ENCODE measurements around the gene ARMH3. TPM values are rescaled to one million over a fixed set of nuclear protein-coding genes. Genes with fewer than 3 reads are reported as not detected.

ARMH3 gene
- total and polyA plus RNA-seq, 10 of the 15 experiments (the other 5 are each of a cell fraction or from before 2014, with no cell fraction given): 13.0 to 33.0 (median 16.4) TPM

- no peak for DNase-seq (ENCODE audit: low read depth, low spot score)
- H3K4me3 ChIP-seq: no peak overlapping the region
- no peak overlapping the region; the same call in 1 of the 2 replicates for H3K9ac ChIP-seq (ENCODE audit: control insufficient read depth, insufficient read depth, low read length)
- peaks cover 0 to 9% of the 10 kb centered on the region in 2 experiments; a peak in 2 of 4 replicates for H3K36me3 ChIP-seq (ENCODE audit: control insufficient read depth in 2 of 2, insufficient read depth in 2 of 2, low read length in 1 of 2)
- POLR2A ChIA-PET: interaction anchor here (0.6 to 7.4 kb wide), 6 partner anchors 8 to 65 kb away, joined by 3 to 67 read pairs (median 4); no protein-coding TSS in a partner anchor
- RAD21 ChIA-PET (ENCODE audit: unreplicated experiment): interaction anchor here (1.2 to 7.7 kb wide), 6 partner anchors 19 to 127 kb away, joined by 3 to 60 read pairs (median 6); no protein-coding TSS in a partner anchor
- CTCF ChIA-PET: interaction anchor here (0.8 to 8.3 kb wide), 7 partner anchors 9 to 127 kb away, joined by 3 to 73 read pairs (median 4); no protein-coding TSS in a partner anchor
- WGBS (ENCODE audit: insufficient coverage, insufficient replicate concordance, low lambda C conversion rate, missing lambda C conversion rate): 46% methylated on average over 2 of the region's 2 CpGs
- H3K4me1 ChIP-seq (ENCODE audit: control insufficient read depth, insufficient read depth, low read length): peaks cover 64% of the 10 kb centered on the region
- H3K27ac ChIP-seq (ENCODE audit: control insufficient read depth, insufficient read depth): peak overlapping the region; percentile 99
- BruUV-seq (replicated peaks): no TSS peak
- no peak overlapping the region for H2AFZ ChIP-seq (ENCODE audit: control insufficient read depth, low read depth, low read length)
- in situ Hi-C loops (cut with MboI): no loop called here
- H3K4me2 ChIP-seq (ENCODE audit: control insufficient read depth, insufficient read depth): 0 out of 2 replicates have a peak overlapping the region, but pooled peaks have one; percentile 1
- H4K20me1 ChIP-seq (ENCODE audit: control insufficient read depth, insufficient read depth): no peaks in the 10 kb centered on the region
- SMC1A ChIA-PET (ENCODE audit: uncharacterized antibody, unreplicated experiment): interaction anchor here (0.8 to 12.4 kb wide), 8 partner anchors 9 to 77 kb away, joined by 3 to 298 read pairs (median 5); no protein-coding TSS in a partner anchor
- H3K9me3 ChIP-seq (replicated peaks; ENCODE audit: control insufficient read depth, insufficient read depth, low read length): no peaks in the 10 kb centered on the region
- intact Hi-C loops (cut with micrococcal nuclease; ENCODE audit: unreplicated experiment): no loop called here
- no peaks in the 10 kb centered on the region for H3K27me3 ChIP-seq (replicated peaks in 1 of 2; ENCODE audit: control insufficient read depth in 2 of 2, insufficient read depth in 2 of 2, low read length in 1 of 2)
- no peak for FAIRE-seq
- no peak for ATAC-seq
- H3K79me2 ChIP-seq (ENCODE audit: control insufficient read depth, insufficient read depth, low read length): peaks cover 7% of the 10 kb centered on the region
- TF ChIP-seq ZBED1 (IDR thresholded peaks at IDR 0.05; ENCODE audit: borderline replicate concordance): no peak
- no peak for TF ChIP-seq SIX5 (IDR thresholded peaks at IDR 0.05; ENCODE audit: low read depth, low read length, severe bottlenecking)
- TF ChIP-seq PBX3 (IDR thresholded peaks at IDR 0.05; ENCODE audit: insufficient replicate concordance, low read depth, low read length): no peak
- no peak for TF ChIP-seq CUX1 (IDR thresholded peaks at IDR 0.05; ENCODE audit: insufficient replicate concordance, low read depth, low read length)
- TF ChIP-seq ZNF274 (IDR thresholded peaks at IDR 0.05; ENCODE audit: insufficient read depth, insufficient read length): no peak
- TF ChIP-seq ZNF592 (IDR thresholded peaks at IDR 0.05): no peak
- no peak; the same call in 1 of the 2 replicates for TF ChIP-seq PKNOX1 (IDR thresholded peaks at IDR 0.05)
- no peak for TF ChIP-seq CREM (IDR thresholded peaks at IDR 0.05; ENCODE audit: low read depth)
- TF ChIP-seq POU2F2 (IDR thresholded peaks at IDR 0.05; ENCODE audit: borderline replicate concordance, low read depth, low read length): no peak
- TF ChIP-seq IKZF2 (IDR thresholded peaks at IDR 0.05): no peak
- TF ChIP-seq TCF12 (IDR thresholded peaks at IDR 0.05; ENCODE audit: low read depth, low read length): no peak
- TF ChIP-seq ZNF217 (IDR thresholded peaks at IDR 0.05): no peak
- no peak for TF ChIP-seq RUNX3 (IDR thresholded peaks at IDR 0.05; ENCODE audit: low read length)
These were observed 88.9 kb downstream of the ARMH3 start for GRCh38 chr10:101967119-101967518.
